HG03045 (cell line): ENCODE results near the gene MMP19.

Experiments used
- ATAC-seq: cut with Tn5 transposase; IDR thresholded peaks from one replicate; pipeline ENCODE4 v1.9.1; 2021; ENCODE audit warnings: mild to moderate bottlenecking, moderate library complexity; ENCODE audit not compliant: unreplicated experiment

Gene MMP19

GRCh38 chr12:55816881-55817344, 25.8 kb downstream of the MMP19 start:
- no peak for ATAC-seq

GRCh38 chr12:55815473-55815872, 27.3 kb downstream of the MMP19 start:
- ATAC-seq = no peak

DNA sequence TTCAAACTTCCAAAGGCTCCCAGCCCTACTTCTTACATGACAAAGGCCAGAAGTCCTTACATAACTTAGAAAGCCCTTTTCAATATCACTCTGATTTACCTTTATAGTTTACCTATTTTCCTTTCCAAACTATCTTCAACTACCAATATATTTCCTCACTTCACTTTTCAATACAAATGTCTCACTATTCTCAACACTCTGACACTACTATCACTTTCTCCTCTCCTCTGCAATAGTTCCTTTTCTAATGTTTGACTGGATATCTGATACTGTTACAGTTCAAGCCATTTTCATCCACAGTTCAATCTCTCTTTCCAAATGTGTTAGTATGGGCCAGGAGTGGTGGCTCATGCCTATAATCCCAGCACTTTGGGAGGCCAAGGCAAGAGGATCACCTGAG, 28.5 kb downstream of the MMP19 start:
- ATAC-seq = no peak

- ATAC-seq = no peak
Measured at GRCh38 chr12:55812088-55812487, 30.6 kb downstream of the MMP19 start.

DNA sequence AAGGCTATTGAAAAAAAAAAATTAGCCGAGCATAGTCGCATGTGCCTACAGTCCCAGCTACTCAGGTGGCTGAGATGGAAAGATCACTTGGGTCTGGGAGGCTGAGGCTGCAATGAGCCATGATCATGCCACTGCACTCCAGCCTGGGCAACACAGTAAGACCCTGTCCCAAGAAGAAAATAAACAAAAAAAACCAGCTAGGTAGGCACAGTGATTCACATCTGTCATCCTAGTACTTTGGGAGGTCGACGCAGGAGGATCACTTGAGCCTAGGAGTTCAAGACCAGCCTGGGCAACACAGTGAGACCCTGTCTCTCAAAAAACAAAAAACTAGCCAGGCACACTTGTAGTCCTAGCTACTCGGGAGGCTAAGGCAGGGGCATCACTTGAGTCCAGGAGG, 33.5 kb downstream of the MMP19 start:
- ATAC-seq = no peak

- ATAC-seq = no peak
Measured at GRCh38 chr12:55806982-55807381, 35.8 kb downstream of the MMP19 start.

DNA sequence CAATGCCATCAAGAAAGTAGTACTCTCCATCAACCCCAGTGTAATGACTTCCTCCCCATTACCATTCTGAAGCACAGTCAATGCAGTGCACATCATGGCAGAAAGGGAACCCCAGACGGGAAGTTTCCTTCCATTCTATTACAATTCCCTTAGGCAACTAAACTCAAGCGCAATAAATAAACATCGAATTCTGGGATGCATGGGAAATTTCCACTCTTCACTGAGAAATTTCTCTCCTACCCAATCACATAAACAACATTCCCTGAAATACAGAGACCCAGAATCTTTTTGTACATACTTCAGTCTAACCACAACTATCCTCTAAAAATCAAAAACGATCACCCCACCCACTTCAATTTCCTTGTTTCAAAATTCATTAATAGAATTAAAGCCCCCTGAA, 45.2 kb downstream of the MMP19 start:
- no peak for ATAC-seq

DNA sequence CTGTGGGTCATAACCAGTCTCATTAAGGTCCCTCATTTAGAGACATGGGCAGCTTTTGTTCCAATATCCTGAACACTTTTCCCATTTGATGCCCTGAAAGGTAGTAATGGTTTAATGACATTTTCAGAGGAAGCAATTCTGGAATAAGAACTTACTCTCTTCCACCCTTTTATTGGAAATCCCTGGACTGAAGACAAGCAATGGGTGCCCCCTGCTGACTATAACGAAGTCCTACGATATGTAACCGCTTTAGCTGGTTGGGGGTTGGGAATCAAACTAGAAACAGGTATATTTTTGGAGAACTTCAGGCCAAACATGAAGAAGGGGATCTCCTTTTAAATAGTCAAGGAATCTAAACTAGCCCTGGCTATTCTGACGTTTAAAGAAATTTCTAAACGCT, 45.7 kb downstream of the MMP19 start:
- no peak for ATAC-seq

DNA sequence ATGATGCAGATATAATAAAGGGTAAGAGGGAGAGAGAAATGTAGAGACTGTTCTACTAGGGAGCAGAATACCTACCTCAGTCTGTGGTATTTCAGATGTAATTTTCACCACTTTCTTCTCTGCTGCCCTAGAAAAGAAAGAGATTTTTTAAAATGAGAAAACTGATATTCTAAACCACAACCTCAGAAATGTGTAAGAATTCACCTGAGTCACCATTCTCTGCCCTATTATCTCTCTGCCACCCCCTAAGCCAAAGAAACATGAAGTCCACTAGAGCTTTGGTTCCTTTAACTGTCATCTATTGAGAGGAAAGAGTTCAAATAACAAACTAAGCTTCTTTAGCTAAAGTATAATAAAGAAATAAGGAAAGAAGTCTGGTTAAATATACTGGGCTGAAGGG, 46.8 kb downstream of the MMP19 start:
- ATAC-seq = no peak

GRCh38 chr12:55789893-55790292, 52.8 kb downstream of the MMP19 start:
- no peak for ATAC-seq

- no peak for ATAC-seq
Measured at GRCh38 chr12:55789171-55789570, 53.6 kb downstream of the MMP19 start.

DNA sequence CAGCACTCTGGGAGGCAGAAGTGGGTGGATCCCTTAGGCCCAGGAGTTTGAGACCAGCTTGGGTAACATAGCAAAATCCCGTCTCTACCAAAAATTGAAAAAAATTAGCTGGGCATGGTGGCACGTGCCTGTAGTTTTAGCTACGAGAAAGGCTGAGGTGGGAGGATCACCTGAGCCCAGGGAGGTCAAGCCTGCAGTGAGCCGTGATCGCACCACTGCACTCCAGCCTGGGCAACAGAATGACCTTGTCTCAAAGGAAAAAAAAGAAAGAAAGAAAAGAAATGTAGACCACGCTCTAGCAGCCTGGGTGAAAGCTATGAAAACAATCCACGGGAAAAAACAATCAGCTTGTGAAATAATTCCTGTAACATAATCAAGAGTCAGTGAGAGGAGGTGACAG, 54.2 kb downstream of the MMP19 start:
- ATAC-seq = no peak
